Transverse colon (tissue), 4 donors: ENCODE results near the gene AIF1. TPM values are rescaled to one million over a fixed set of nuclear protein-coding genes. Genes with fewer than 3 reads are reported as not detected.

ENCODE experiments used
- DNase-seq: peaks from one replicate; pipeline ENCODE4 v3.0.0-alpha.2; 2019
- H3K27ac ChIP-seq, 4 donors: fragments of 200-600 bp; sonication (generic); 2 replicates each; pipeline ENCODE4 v1.5.1; 2016 to 2018; ENCODE audit warnings: inconsistent platforms in 4 of 4
- H3K27me3 ChIP-seq: fragments of 200-600 bp; sonication (generic); 2 replicates; pipeline ENCODE4 v1.5.1; 2017; ENCODE audit warnings: inconsistent platforms
- H3K36me3 ChIP-seq, 4 donors: fragments of 200-600 bp; sonication (generic); 2 replicates each; pipeline ENCODE4 v1.5.1; 2017 to 2019; ENCODE audit warnings: inconsistent platforms in 4 of 4
- H3K4me1 ChIP-seq, 4 donors: fragments of 200-600 bp; sonication (generic); 2 replicates each; pipeline ENCODE4 v1.5.1; 2017 to 2020; ENCODE audit warnings: inconsistent platforms in 4 of 4
- H3K4me3 ChIP-seq, 4 donors: fragments of 200-600 bp; sonication (generic); 1 replicate in 1 of 4; 2 replicates in 3 of 4; pipeline versions ENCODE4 v1.5.1 to v1.6.1; 2017 to 2019; ENCODE audit warnings: inconsistent platforms in 4 of 4
- H3K9me3 ChIP-seq, 2 donors: fragments of 200-600 bp; sonication (generic); 2 replicates each; pipeline ENCODE4 v1.5.1; 2017 to 2019; ENCODE audit warnings: inconsistent platforms in 2 of 2
- CTCF ChIP-seq, 5 experiments: fragments of 200-600 bp in 3 of 5; fragments of 450-650 bp in 2 of 5; sonication (generic) in 3 of 5; IDR thresholded peaks; 1 replicate in 2 of 5; 2 replicates in 3 of 5; pipeline ENCODE4 v1.5.1; 2016 to 2017; ENCODE audit warnings: antibody characterized with exemption in 5 of 5, inconsistent platforms in 3 of 5, mild to moderate bottlenecking in 2 of 5, moderate library complexity in 1 of 5
- EP300 ChIP-seq: sonication (generic); formaldehyde crosslinking; IDR thresholded peaks from one replicate; pipeline ENCODE4 v1.6.1; 2017; ENCODE audit warnings: antibody characterized with exemption, low read depth
- POLR2A ChIP-seq: fragments of 450-650 bp; IDR thresholded peaks from one replicate; pipeline ENCODE4 v1.6.1; 2016; ENCODE audit warnings: antibody characterized with exemption, mild to moderate bottlenecking, moderate library complexity
- POLR2AphosphoS5 ChIP-seq, 3 donors: sonication (generic); formaldehyde crosslinking; IDR thresholded peaks; one replicate each; pipeline ENCODE4 v1.6.1; 2016; ENCODE audit warnings: antibody characterized with exemption in 3 of 3
- WGBS, 2 donors: methylation state at CpG; one replicate each; pipeline ENCODE4 v1.1.5; 2018; ENCODE audit warnings: low coverage in 1 of 2; 5-methylcytosine and 5-hydroxymethylcytosine counted together
- in situ Hi-C, 4 donors: fragments of 200-750 bp; cut with MboI; loops; one replicate each; pipeline versions ENCODE4 v1.15.0 to v1.15.1; 2017; ENCODE audit warnings: low sequenced_read_pairs in 3 of 4, low pct_ligation_motif_present in 1 of 4, low pct_unique_long_range_greater_than_20kb in 1 of 4
- intact Hi-C: fragments of 100-400 bp; cut with DNase I; formaldehyde crosslinking; loops from one replicate; pipeline ENCODE4 v1.15.1; 2023; ENCODE audit warnings: low total_unique reads
- total RNA-seq, 4 donors: library from RNA; depleted of rRNA; stranded (reverse); fragments of >200 nt; gene quantifications; one replicate each; pipeline ENCODE4 v1.1.0, GENCODE V29; 2016

Gene AIF1
- total RNA-seq, 4 donors from 2014 or later = 9.4 to 19.5 (median 17.3) TPM; not detected in 1

GRCh38 chr6:31657406-31658157 lies 42.5 kb downstream of the AIF1 start:
- Histone ChIP-seq H3K4me1 (peaks cover 18 to 64% (median 39%) of the 10 kb centered on the region in 4 donors), H3K36me3 (peaks cover 0 to 5% (median 0%) of the 10 kb centered on the region in 4 donors), H3K27ac (no peak overlapping the region), H3K9me3 (no peaks in the 10 kb centered on the region), H3K27me3 (no peaks in the 10 kb centered on the region), H3K4me3 (no peak overlapping the region)
- 69 to 70% methylated on average over 4 to 6 of the region's 6 CpGs for WGBS, 2 donors
- intact Hi-C loops (no loop called here), in situ Hi-C loops (no loop called here)
- DNase-seq = no peak
- TF ChIP-seq CTCF (IDR thresholded peaks at IDR 0.05) (no peak), POLR2AphosphoS5 (IDR thresholded peaks at IDR 0.05) (no peak), EP300 (no peak), POLR2A (no peak)

GRCh38 chr6:31658158-31658688 lies 43.2 kb downstream of the AIF1 start:
- intact Hi-C loops (no loop called here), in situ Hi-C loops (no loop called here)
- no peak for DNase-seq
- no peaks in the 10 kb centered on the region for H3K27me3 ChIP-seq
- WGBS, 2 donors = 45 to 81% methylated on average over 2 to 4 of the region's 4 CpGs
- H3K4me1 ChIP-seq = peaks cover 23 to 70% (median 38%) of the 10 kb centered on the region in 4 donors
- TF ChIP-seq POLR2AphosphoS5 (IDR thresholded peaks at IDR 0.05) (no peak), EP300 (no peak), CTCF (IDR thresholded peaks at IDR 0.05) (no peak), POLR2A (no peak)
- peaks cover 0 to 6% (median 0%) of the 10 kb centered on the region in 4 donors for H3K36me3 ChIP-seq
- H3K9me3 ChIP-seq = no peaks in the 10 kb centered on the region
- H3K4me3 ChIP-seq = peak overlapping the region in 1 of 4 donors; percentile 14
- no peak overlapping the region for H3K27ac ChIP-seq

GRCh38 chr6:31658983-31659648 lies 44.1 kb downstream of the AIF1 start:
- H3K9me3 ChIP-seq = no peaks in the 10 kb centered on the region
- peaks cover 0 to 6% (median 0%) of the 10 kb centered on the region in 4 donors for H3K36me3 ChIP-seq
- intact Hi-C loops = no loop called here
- WGBS, 2 donors = 89% methylated on average over 11 of the region's 13 CpGs; no CpG with 5 or more reads in 1 of the 2 donors
- peak overlapping the region; percentile 88 to 95 (median 90) for H3K27ac ChIP-seq
- DNase-seq = no peak
- H3K4me1 ChIP-seq = peaks cover 30 to 72% (median 40%) of the 10 kb centered on the region in 4 donors
- H3K4me3 ChIP-seq = peak overlapping the region; percentile 63 to 87 (median 76)
- in situ Hi-C loops = no loop called here
- no peaks in the 10 kb centered on the region for H3K27me3 ChIP-seq
- TF ChIP-seq POLR2A (no peak), POLR2AphosphoS5 (IDR thresholded peaks at IDR 0.05) (no peak), EP300 (no peak), CTCF (IDR thresholded peaks at IDR 0.05) (no peak)
